ENCODE measurements around the gene CDRT15.
"Not testable (repeated sequence)": the region's sequence is repeated elsewhere in the genome, so short reads cannot be mapped to it uniquely, and the experiment has no call there.

CDRT15 gene

DNA sequence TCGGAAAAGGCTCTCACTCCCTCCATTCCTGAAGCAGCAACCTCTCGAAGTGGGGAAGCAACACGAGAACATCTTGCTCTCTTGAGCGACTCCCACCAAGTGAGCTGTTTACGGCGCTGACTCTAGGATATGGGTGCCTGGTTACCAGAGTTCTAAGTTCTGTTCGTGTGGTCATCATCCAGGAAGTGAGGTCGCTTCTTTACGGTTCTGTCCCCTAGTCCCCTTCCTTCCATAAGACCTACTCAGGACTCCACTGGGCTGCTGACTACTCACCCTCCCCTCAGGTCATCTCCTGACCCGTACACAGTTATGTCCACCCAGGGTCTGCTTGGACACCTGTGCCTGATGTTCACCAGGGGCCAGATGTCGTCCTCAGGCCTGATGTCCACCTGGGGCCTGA, at the start of gene CDRT15:
TSS of gene CDRT15 (minus strand) at position 101 of the 400 bp plus-strand sequence. CDS start at position 72, 29 bp downstream.
- DNase-seq (ENCODE audit: low read depth in 1 of 2, low spot score in 1 of 2) = not testable (repeated sequence)

DNA sequence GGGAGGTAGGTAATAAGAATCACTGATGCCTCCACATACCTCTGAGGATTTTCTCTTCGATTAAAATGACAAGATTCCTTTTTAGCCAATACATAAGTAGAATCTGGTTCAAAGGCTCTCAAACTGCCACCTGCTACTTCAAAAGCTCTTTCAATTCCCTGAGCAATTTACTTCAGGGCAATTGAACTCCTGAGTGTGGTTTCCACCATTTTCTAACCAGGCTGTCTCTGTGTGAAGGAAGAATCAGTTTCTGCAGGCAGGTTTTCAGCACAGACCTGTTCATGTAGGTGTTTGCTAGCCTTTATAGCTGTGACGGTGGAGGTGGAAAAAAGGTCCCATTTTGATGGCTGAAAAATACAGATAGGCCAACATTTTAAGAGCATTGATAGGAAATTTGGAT, 46.1 kb upstream of the CDRT15 start:
- no peak for DNase-seq (ENCODE audit: low read depth in 1 of 2, low spot score in 1 of 2)

DNA sequence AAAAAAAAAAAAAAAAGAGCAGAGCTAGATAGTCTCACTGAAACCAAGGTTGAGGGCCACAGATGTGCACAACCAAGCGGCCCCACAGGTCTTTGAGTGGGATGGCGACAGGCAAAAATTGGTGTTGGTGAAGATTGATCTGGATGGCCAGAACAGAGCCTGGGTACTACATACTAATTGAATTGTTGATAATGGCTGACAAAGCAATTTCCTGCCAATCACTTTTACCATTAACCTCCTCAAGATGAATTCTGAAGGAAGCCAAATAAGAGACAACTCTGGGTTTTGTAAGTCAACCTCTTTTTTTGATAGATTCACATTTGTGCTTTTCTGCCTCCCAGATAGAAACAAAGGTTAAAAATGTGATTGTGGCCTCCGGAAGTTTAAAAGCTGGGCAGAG, 44.9 kb upstream of the CDRT15 start:
- no peak for DNase-seq (ENCODE audit: low read depth in 1 of 2, low spot score in 1 of 2)

DNA sequence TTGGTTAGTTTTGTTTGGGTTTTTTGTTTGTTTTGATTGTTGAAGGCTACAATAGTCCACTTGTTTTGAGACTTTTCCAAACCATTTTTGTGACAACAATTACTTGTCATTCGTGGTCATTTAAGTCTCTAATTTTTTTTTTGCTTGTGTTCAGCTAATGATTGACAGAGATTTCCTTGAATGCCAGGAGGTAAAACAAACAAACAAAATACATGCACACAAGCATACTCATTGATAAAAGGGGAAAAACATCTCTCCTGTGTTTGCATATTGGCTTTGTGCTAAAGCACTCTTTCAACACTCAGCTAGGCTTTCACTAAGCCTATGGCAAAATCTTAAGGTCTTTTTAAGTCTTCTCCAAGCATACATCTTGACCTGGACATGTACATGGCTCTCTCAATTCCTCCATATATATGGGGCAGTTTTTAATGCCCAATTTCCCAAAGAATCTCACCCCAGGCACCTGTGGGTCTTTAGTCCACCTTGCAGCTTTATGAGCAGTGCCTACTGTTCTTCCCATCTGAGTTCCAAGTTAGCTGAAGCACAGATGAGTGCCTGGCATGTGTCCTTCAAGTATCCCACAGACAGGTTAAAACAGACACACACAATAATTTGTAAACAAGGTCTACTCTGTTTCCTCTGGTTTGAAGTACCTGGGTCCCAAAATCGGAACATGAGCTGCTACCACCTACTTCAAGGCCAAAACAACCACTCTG, 40.0 kb upstream of the CDRT15 start:
- DNase-seq (ENCODE audit: low read depth in 1 of 2, low spot score in 1 of 2) = no peak

DNA sequence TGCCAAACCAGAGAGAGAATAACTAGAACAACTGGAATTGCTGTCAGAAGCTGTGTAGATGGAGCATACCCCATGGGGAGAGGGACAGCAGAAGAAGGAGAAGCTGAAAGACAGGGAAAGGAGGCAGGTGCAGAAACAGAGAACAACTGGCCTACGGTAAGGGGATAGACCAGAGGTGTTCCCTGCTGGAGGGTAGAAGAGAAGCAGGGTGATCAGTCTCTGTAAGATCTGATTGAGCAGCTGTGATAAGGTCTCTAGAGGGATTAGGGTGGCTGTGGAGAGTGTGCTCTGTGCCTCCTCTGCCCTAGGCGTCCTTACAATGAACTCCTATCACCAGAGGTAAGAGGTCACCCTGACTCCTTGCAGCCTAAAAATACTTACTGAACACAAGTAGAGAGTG, 33.8 kb upstream of the CDRT15 start:
- DNase-seq (ENCODE audit: low read depth in 1 of 2, low spot score in 1 of 2) = no peak

DNA sequence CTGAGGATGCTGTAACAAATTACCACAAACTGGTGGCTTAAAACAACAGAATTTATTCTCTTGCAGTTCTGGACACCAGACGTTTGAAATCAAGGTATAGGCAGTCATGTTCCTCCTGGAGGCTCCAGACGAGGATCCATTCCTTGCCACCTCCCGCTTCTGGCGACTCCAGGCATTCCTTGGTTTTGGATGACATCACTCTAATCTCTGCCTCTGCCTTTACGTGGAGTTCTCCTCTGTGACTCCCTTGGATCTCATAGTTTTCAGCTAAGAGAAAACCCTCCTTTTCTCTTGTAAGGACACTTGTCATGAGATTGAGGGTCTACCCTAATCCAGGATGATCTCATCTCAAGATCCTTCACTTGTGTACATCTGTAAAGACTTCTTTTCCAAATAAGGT, 32.8 kb upstream of the CDRT15 start:
- DNase-seq (ENCODE audit: low read depth in 1 of 2, low spot score in 1 of 2) = no peak

DNA sequence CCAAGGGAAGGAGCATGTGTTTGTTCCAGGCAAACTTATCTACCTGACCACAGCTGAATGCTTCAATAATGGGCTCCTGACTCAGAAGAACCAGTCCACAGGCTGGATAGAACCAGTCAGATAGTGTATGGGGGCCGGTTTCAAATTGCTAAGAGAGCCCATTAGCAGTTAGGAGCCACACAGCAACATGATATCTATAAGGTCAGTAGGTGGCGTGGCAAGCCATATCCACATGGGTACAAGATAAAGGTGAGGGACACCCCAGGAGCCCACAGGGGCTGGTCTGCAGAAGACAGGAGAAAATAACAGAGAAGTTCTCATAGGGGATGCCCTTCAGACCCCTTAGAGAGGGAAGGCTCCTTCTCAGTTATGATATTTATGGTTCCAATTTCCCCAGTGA, 31.6 kb upstream of the CDRT15 start:
- no peak for DNase-seq (ENCODE audit: low read depth in 1 of 2, low spot score in 1 of 2)

DNA sequence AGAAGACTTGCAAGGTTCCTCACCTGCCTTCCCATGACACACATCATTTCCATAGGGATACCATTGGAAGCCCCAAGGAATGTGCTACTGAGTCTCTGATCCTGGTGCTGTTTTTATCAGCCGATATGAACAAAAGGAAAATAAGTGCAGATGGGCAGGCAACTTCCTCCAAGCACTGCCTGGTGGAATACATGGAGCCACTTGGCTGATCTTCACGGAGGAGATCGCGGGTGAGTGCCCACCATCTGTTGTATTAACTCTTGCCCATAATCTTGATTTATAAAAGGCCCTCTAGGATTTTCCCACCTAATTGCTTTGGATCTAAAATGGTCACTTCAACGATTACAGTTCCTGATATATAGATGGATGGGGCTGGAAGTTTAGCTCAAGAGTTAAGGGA, 24.7 kb upstream of the CDRT15 start:
- DNase-seq (ENCODE audit: low read depth in 1 of 2, low spot score in 1 of 2) = no peak

DNA sequence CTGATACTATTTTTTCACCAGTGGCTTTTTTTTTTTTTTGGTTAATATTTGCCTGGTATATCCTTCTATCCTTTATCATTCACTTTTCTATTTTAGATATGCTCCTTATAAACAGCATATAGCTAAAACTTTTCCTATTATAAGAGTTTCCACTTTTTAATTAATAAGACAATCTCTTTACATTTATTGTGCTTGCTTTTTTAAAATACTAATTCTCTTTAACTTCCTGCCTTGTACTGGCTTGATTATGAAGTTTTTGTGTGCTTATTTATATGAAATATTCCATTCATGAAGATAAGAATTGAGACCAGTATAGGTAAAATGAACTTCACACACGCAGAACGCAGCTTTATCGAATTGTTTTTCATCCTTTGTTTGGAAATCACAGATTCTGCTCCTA, 9.0 kb upstream of the CDRT15 start:
- DNase-seq (ENCODE audit: low read depth in 1 of 2, low spot score in 1 of 2) = no peak

DNA sequence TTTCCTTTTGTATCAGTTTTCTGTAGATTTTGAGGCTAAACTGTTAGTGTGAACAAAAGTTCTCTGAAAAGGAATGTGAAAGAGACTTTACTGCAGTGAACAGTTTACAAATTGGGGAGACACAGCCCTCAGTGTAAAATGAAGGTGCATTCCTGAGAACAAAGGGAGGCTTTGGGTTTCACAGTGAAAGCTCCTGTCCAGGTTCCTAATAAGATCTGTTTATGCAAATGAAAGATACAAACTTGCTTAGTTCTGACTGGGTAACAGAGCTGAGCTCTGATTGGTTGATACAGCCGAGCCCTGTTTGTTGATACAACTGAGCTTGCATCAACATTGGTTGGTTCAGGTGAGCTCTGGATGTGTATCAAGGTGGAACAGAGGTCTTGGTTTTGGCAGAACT, 8.3 kb upstream of the CDRT15 start:
- DNase-seq (ENCODE audit: low read depth in 1 of 2, low spot score in 1 of 2) = no peak

DNA sequence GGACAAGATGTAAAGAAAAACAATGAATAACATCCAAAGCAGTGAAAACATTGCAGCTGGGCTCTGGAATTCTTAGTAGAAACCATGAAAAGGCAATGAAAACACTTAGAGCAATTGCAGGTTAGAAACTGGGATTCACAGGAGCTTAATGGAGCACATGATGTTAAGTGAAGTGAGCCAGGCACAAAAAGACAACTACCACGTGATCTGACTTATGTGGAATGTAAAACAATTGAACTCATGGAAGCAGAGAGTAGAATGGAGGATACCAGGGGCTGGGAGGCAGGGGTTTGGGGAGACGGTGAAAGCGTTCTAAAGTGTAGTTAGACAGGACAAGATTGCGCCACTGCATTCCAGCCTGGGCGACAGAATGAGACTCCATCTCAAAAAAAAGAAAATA, 2.6 kb upstream of the CDRT15 start:
- DNase-seq (ENCODE audit: low read depth in 1 of 2, low spot score in 1 of 2) = not testable (repeated sequence)

DNA sequence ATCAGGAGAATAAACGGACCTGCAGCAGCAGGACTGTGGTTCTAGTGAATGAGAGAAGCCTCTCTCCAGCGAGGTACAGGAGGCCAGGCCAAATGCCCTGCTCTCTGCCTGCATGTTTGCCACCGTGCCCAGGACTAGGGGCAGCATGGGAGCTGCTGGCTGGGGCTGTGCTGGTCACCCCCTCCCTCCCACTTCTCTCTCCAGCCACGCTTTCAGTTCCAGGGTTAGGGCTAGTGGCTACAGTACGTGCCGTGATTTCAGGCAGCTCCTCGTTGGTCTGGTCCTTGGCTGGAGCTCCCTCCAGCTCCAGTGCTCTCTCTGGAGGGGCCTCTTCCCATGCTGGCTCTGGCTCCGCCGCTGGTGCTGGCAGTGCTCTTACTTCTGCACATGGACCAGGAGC, 630 bp downstream of the CDRT15 start:
- not testable (repeated sequence) for DNase-seq (ENCODE audit: low read depth in 1 of 2, low spot score in 1 of 2)

DNA sequence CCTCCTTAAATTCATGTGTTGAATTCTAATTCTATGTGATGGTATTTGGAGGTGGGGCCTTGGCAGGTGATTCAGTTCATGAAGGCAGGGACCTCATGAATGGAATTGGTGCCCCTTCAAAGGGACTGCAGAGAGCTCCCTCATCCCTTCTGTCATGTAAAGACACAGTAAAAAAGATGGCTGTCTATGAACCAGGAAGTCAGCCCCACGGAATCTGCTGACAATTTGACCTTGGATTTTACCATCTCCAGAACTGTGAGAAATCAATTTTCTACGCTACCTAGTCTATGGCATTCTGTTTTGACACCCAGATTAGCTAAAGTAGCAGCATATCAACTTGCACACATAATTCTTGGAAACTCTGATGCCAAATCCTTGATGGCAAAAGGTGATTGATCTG, 1.6 kb downstream of the CDRT15 start:
- DNase-seq (ENCODE audit: low read depth in 1 of 2, low spot score in 1 of 2) = not testable (repeated sequence)

DNA sequence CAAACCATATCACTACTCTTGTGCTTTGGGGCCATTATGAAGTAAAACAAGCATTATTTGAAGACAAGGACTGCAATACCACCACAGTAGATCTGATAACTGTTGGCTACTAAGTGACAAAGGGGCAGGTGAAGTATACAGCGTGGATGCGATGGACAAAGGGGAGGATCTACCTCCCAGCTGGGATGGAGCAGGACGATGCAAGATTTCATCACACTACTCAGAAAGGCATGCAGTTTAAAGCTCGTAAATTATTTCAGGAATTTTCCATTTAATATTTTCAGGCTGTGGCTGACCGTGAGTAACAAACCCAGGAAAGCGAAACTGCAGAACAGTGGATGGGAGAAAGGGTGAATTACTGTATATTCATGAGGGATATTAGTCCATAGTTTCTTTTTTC, 5.5 kb downstream of the CDRT15 start:
- DNase-seq (ENCODE audit: low read depth in 1 of 2, low spot score in 1 of 2) = not testable (repeated sequence)

DNA sequence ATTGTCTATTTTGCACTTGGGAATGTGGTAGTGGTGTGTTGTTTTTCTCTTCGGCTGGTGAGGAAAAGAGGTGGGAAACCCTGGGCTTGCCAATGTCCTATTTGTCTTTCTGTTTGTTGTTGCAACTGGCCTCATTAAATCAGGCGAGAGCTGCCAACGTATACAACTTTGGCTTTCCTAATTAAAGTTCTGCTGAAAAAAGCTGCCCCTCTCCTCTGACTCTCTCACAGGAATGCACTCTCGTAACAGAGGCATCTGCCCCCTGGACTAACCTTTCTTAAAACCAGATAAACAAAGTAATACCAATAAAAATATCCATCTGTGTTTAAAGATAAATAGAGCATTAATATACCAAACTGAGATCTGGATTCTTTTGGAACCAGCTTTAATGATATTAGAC, 7.8 kb downstream of the CDRT15 start:
- no peak for DNase-seq (ENCODE audit: low read depth in 1 of 2, low spot score in 1 of 2)

DNA sequence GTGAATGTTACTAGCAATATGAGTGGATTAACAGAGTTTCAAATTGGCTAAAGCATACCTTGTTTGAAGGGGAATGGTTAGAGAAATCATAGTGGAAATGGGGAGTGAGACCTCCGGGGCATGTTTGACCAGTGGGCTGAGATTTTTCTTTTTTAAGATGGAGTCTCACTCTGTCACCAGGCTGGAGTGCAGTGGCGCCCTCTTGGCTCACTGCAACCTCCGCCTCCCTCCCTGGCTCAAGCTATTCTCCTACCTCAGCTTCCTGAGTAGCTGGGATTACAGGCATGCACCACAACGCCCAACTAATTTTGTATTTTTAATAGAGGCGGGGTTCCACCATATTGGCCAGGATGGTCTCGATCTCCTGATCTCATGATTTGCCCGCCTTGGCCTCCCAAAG, 9.6 kb downstream of the CDRT15 start:
- no peak for DNase-seq (ENCODE audit: low read depth in 1 of 2, low spot score in 1 of 2)

DNA sequence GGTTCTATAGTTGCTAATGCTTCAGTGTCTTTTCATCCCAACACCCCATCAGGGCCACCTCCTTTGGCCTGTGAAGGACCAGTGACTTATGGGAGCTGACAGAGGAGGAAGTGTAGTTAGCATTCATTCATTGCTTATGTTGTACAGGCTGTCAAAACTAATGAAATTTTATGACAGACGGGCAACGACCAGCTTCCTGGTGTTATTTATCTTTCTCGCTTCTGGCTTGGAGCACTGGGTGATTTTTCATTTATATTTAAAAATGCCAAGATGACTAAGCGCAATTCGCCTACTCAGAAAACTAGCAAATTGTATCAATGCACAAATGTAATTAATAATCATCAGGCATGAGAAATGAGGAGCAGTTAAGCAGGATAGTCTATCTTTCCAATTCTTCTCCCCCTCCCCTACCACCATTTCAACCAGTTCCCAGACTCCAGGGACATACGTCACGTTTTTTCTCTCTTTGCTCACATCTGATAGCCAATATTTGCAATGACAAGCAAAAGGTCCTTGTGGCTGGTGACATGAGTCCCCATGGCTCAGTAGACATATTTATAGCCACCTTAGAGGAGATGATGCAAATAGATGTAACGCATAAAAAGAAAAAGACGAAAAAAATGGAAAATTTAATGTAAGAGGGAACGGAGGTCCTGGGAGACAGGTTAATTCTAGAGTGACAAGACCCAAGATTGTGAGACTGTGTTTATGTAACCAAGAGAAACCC, 11.2 kb downstream of the CDRT15 start:
- no peak for DNase-seq (ENCODE audit: low read depth in 1 of 2, low spot score in 1 of 2)

DNA sequence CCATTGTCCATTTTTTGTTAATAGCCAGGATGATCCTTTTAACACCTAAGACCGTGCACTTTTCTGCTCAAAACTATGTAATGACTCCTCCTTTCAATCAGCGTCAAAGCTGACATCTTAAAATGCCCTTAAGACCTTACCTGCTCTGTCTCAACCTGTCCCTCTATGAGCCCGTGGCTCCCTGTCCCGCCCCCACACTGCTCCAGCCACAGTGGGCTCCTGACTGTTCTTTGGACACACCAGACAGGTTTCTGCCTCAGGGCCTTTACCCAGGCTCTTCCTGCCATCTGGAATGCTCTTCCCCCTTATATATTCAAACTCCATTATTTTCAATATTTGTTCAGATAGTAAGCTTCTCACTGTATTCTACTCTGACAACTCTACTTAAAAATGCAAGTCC, 14.1 kb downstream of the CDRT15 start:
- DNase-seq (ENCODE audit: low read depth in 1 of 2, low spot score in 1 of 2) = no peak

DNA sequence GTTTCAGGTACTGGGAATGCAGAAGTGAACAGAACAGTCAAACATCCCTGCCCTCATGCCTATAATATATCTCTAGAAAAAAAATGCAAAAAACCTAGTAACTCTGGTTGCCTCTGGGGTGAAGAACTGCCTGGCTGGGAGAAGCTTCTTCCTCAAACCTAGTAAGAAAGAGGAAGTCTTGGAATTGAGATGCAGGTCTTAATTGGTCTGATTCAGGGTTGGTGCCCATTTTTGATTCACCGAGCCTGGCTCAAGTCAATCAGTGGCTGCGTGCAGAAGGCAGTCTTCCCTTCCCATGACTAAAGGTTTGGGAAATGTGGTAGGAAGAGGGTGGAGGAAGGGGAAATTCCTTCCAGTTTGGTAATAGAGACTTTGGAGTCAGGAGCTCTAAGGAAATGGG, 22.4 kb downstream of the CDRT15 start:
- no peak for DNase-seq (ENCODE audit: low read depth in 1 of 2, low spot score in 1 of 2)

DNA sequence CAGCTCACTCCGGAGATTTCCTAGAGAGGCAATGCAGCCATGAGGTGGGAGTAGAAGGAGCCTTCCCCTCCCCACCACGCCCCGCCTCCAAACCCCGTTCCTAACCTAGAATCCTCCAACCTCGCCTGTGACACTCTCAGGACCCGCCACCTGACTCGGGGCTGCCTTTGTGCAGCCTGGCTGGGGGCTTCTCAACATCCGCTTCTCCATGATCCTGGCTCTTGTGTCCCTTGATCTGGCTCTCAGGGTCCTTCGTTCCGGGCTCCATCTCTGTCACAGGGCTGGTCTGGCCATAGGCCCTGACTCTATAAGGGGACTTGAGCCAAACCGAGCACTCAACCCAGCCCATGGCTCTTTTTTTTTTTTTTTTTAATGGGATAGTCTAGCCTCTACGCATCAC, 24.3 kb downstream of the CDRT15 start:
- DNase-seq (ENCODE audit: low read depth in 1 of 2, low spot score in 1 of 2) = no peak

DNA sequence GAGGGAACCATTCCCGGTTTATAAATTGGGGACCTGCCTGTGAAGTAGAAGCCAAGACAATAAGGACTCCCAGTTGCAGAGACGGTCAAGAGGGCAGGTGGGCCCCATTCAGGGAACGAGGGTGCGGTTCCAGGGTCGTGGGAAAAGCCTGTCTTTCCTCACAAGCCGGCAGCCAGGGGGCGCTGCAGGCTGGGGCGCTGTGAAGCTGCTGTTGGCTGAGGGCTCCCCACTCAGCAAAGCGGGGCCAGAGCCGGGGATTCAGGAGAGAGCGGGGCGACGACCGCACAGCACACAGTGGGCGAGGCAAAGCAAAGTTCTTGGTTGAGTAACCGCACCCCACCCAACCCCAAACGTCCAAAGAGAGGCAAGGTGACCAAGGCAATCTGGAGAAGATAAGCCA, 24.9 kb downstream of the CDRT15 start:
- DNase-seq (ENCODE audit: low read depth in 1 of 2, low spot score in 1 of 2) = no peak

DNA sequence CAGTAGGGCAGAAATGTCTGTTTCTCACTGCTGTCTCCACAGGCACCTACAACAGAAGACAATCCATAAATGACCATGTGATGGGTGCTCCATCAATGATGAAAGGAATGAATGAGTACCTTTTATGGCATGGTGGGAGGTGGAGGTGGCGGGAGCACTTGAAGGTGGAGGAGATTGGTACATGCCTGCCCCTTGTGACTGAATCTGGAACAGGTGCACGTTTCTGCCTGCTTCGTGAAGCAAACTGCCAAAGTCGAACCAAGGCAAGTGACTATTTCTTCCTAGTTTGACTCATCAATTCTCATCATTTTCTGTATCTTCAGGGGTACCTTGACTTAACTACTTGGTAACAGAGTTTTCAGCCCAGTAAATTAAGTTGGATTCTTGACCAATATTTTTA, 25.4 kb downstream of the CDRT15 start:
- no peak for DNase-seq (ENCODE audit: low read depth in 1 of 2, low spot score in 1 of 2)

DNA sequence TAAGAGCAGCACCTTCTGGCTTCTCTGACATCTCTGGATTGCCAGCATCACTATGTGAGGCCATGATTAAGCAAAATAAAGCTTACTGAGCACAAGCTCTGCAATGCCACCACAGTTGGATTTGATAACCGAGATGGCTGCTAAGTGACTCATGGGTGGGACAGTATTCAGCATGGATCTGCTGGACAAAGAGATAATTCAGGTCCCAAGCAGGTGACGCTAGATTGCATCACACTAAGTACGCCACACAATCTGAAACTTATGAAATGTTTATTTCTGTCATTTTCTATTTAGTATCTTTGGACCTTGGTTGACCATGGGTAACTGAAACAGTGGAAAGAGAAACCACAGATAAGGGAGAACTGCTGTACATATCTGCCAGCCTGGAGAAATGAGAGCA, 27.4 kb downstream of the CDRT15 start:
- no peak for DNase-seq (ENCODE audit: low read depth in 1 of 2, low spot score in 1 of 2)
